HL-60 (cell line): ENCODE measurements around the gene CHST14.

ENCODE experiments used
- CTCF ChIP-seq: IDR thresholded peaks from one replicate; pipeline ENCODE4 v1.5.1; 2011; ENCODE audit warnings: low read length, control low read depth, inconsistent platforms; ENCODE audit not compliant: insufficient read depth
- GABPA ChIP-seq: IDR thresholded peaks from 2 replicates; pipeline ENCODE4 v1.6.1; 2012; ENCODE audit warnings: low read depth
- POLR2AphosphoS5 ChIP-seq: IDR thresholded peaks from 2 replicates; pipeline ENCODE4 v1.6.1; 2012; ENCODE audit warnings: low read depth
- SPI1 ChIP-seq: IDR thresholded peaks from 2 replicates; pipeline ENCODE4 v1.6.1; 2012; ENCODE audit warnings: low read depth, mild to moderate bottlenecking, borderline replicate concordance

- TF ChIP-seq CTCF (no peak), SPI1 (no peak), GABPA (no peak), POLR2AphosphoS5 (no peak)
These were observed 7.5 kb upstream of the CHST14 start for GRCh38 chr15:40463279-40463678.
